Psoas muscle (tissue), 8 donors: ENCODE results near the gene PTPRM. TPM values are rescaled to one million over a fixed set of nuclear protein-coding genes. Genes with fewer than 3 reads are reported as not detected.

Experiments
- ATAC-seq, 4 donors: fragments of 200-7000 bp; cut with Tn5 transposase; one replicate each; pipeline ENCODE4 v1.9.1; 2020; ENCODE audit warnings: moderate library complexity in 3 of 4, mild to moderate bottlenecking in 2 of 4
- DNase-seq, 2 donors: peaks; one replicate each; pipeline ENCODE4 v3.0.0-alpha.2; 2020
- H3K27ac ChIP-seq: fragments of 200-600 bp; one replicate; pipeline ENCODE4 v1.8.0; 2022
- H3K27me3 ChIP-seq, 3 donors: fragments of 200-600 bp in 1 of 3; one replicate each; pipeline versions ENCODE4 v1.6.1 to v1.8.0; 2013 to 2022; ENCODE audit warnings: low read length in 2 of 3, mild to moderate bottlenecking in 2 of 3, moderate library complexity in 1 of 3; ENCODE audit not compliant: insufficient read depth in 3 of 3
- H3K36me3 ChIP-seq, 2 donors: fragments of 200-600 bp in 1 of 2; one replicate each; pipeline versions ENCODE4 v1.6.1 to v1.8.0; 2013 to 2022; ENCODE audit warnings: low read depth in 1 of 2, mild to moderate bottlenecking in 1 of 2, moderate library complexity in 1 of 2; ENCODE audit not compliant: insufficient read depth in 1 of 2
- H3K4me1 ChIP-seq: fragments of 200-600 bp; one replicate; pipeline ENCODE4 v1.8.0; 2022
- H3K4me3 ChIP-seq: fragments of 200-600 bp; one replicate; pipeline ENCODE4 v1.8.0; 2022; ENCODE audit warnings: mild to moderate bottlenecking
- H3K9me3 ChIP-seq: fragments of 200-600 bp; one replicate; pipeline ENCODE4 v1.8.0; 2022
- CTCF ChIP-seq: fragments of 200-600 bp; IDR thresholded peaks from one replicate; pipeline ENCODE4 v1.8.0; 2022; ENCODE audit warnings: antibody characterized with exemption
- WGBS, 3 donors: extraction: QIAGEN DNeasy Blood & Tissue Kit; methylation state at CpG; one replicate each; pipeline versions ENCODE4 v1.1.6 to v1.1.7; 2013; 5-methylcytosine and 5-hydroxymethylcytosine counted together
- intact Hi-C, 2 donors: fragments of 100-400 bp; cut with DNase I; formaldehyde crosslinking; loops; one replicate each; pipeline versions ENCODE4 v1.11.0 to v1.14.2; 2022
- polyA plus RNA-seq, 3 donors: library from polyadenylated mRNA; stranded (reverse); fragments of 200-250 nt; gene quantifications; one replicate each; pipeline ENCODE4 v1.2.3, GENCODE V29; 2013
- total RNA-seq, 4 donors: library from RNA; stranded (reverse); fragmentation: NEBNext Ultra II Directional in 2 of 4; extraction: Animal tissue kit (Norgen Biotek cat#: 25700) in 2 of 4; gene quantifications; one replicate each; pipeline versions ENCODE4 v1.2.1 to v1.2.4, GENCODE V29; 2021 to 2023
- donor health status: healthy with polysubstance abuse.
- donor health status: DM: no; HTN: no; CAD: no; lungs with moderate emphysema.
- donor health status: Bipolar disorder and iron deficiency.
- donor health status: healthy.
- donor health status: DM: yes; HTN: yes; CAD: no.
- donor health status: DM: no; HTN: no; CAD: no.
- donor health status: DM: no; HTN: no; CAD: no.
- donor health status: DM: yes; HTN: yes; CAD: no.

Gene PTPRM
- total and polyA plus RNA-seq, 7 donors = 27.4 to 78.9 (median 39.0) TPM

- no peak for TF ChIP-seq CTCF
- Histone ChIP-seq H3K4me3 (no peak overlapping the region), H3K9me3 (no peaks in the 10 kb centered on the region), H3K27ac (no peak overlapping the region), H3K27me3 (no peaks in the 10 kb centered on the region), H3K4me1 (peaks cover 36% of the 10 kb centered on the region), H3K36me3 (no peaks in the 10 kb centered on the region)
- DNase-seq (no peak), ATAC-seq (peak in 1 of 4 donors; percentile 10)
- 84 to 92% (median 89%) methylated on average over 6 of the region's 6 CpGs for WGBS, 3 donors
- intact Hi-C loops = no loop called here
These were observed 79.2 kb downstream of the PTPRM start for GRCh38 chr18:7646174-7646886.

GRCh38 chr18:7647500-7647899, 80.4 kb downstream of the PTPRM start:
- peaks cover 31% of the 10 kb centered on the region for H3K4me1 ChIP-seq
- 71 to 84% (median 73%) methylated on average over 3 of the region's 3 CpGs for WGBS, 3 donors
- TF ChIP-seq CTCF = no peak
- H3K9me3 ChIP-seq = no peaks in the 10 kb centered on the region
- no peak overlapping the region for H3K4me3 ChIP-seq
- no peak overlapping the region for H3K27ac ChIP-seq
- ATAC-seq = peak; percentile 54 to 82 (median 70)
- no peaks in the 10 kb centered on the region for H3K27me3 ChIP-seq
- H3K36me3 ChIP-seq = no peaks in the 10 kb centered on the region
- DNase-seq = no peak
- intact Hi-C loops = no loop called here

GRCh38 chr18:7657050-7657449, 89.9 kb downstream of the PTPRM start:
- intact Hi-C loops = loop anchor here in 1 of 2 donors (5.0 kb wide), 1 partner anchor 45 kb away; no protein-coding TSS in a partner anchor
- no peak for TF ChIP-seq CTCF
- DNase-seq (no peak), ATAC-seq (peak; percentile 67 to 96 (median 90))
- Histone ChIP-seq H3K27ac (no peak overlapping the region), H3K36me3 (no peaks in the 10 kb centered on the region), H3K27me3 (no peaks in the 10 kb centered on the region), H3K4me3 (no peak overlapping the region), H3K9me3 (no peaks in the 10 kb centered on the region), H3K4me1 (peaks cover 59% of the 10 kb centered on the region)
- WGBS, 3 donors = 23 to 41% (median 23%) methylated on average over 6 of the region's 6 CpGs

DNA sequence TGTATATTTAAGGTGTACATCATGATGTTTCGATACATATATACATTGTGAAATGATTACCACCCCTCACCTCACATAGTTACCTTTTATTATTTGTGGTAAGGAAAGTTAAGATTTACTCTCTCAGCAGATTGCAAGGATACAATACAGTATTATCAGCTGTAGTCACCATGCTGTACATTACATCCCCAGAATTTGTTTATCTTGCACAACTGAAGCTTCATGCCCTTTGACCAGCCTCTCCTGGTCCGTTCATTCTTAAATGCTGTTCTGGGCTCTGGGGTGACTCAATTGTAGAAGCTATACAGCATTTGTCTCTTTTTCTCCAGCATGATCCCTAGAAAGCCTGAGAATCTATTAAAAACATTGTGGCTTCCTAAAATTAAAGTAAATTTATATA, 90.8 kb downstream of the PTPRM start:
- Histone ChIP-seq H3K27me3 (no peaks in the 10 kb centered on the region), H3K4me3 (no peak overlapping the region), H3K36me3 (no peaks in the 10 kb centered on the region), H3K9me3 (no peaks in the 10 kb centered on the region), H3K27ac (no peak overlapping the region), H3K4me1 (peaks cover 59% of the 10 kb centered on the region)
- no peak for TF ChIP-seq CTCF
- no peak for DNase-seq
- intact Hi-C loops = loop anchor here in 1 of 2 donors (5.0 kb wide), 1 partner anchor 46 kb away; no protein-coding TSS in a partner anchor
- WGBS, 3 donors = 90 to 96% (median 94%) methylated on average over 2 of the region's 2 CpGs
- no peak for ATAC-seq
